NCI-H2196 treated with DMSO at 0.1 percent for 48 hours (cell line): ENCODE measurements around the gene BEAN1.
A peak's percentile ranks its signal among the peaks of the same experiment; 100 is the strongest.
"Not testable (repeated sequence)": the region's sequence is repeated elsewhere in the genome, so short reads cannot be mapped to it uniquely, and the experiment has no call there.

Source experiments
- DNase-seq: peaks from one replicate; lab custom pipeline; 2025; ENCODE audit not compliant: unreplicated experiment; lab: John Stamatoyannopoulos, UW

The BEAN1 gene

DNA sequence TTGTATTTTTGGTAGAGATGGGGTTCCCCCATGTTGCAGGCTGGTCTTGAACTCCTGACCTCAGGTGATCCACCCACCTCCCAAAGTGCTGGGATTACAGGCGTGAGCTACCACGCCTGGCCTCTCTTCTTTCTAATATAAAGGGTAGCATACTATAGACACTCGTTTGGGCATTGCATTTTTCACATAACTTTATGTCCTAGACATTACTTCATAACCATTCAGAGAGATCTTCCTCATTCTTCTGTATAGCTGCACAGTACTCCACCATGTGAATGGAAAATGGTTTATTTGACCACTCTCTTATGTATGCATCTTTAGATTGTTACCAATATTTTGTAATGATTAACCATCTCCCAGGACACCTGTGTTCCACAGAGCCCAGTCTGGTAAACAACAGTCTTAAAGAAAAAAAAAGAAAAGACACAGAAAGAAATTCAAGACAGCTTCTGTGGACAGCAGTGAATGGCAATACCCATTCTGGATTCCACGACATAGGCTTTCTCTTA lies 80.7 kb downstream of the BEAN1 start:
- no peak for DNase-seq

DNA sequence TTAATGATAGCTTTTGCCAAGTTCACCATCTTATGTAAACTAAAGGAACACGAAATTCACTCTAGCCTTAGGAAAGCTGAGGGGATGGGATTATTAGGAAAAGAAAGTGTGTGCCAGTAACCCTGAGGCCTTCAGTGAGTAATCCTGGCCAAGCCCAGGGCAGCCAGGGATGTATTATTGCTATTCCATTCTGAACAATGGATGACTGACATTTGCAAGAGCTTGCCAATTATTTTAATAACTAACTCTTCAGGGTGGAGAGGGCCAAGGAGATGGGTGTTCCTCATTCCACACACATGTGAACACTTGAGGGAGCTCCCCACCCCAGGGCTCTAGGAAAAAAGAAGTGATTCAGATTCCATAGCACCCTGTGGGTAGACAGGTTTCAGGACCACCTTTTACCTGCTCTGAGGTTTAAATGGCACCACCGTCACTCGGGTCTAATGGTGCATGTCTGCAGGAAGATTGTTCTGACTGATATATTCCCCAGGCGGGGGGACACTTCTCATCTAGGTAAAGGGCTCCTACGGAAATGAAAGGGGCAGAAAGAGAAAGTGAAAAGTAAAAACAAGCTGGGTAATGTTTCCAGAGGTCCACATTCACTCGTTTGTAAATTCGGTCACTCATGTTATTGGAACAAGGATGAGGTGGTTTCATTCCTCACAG lies 81.3 kb downstream of the BEAN1 start:
- DNase-seq: no peak

DNA sequence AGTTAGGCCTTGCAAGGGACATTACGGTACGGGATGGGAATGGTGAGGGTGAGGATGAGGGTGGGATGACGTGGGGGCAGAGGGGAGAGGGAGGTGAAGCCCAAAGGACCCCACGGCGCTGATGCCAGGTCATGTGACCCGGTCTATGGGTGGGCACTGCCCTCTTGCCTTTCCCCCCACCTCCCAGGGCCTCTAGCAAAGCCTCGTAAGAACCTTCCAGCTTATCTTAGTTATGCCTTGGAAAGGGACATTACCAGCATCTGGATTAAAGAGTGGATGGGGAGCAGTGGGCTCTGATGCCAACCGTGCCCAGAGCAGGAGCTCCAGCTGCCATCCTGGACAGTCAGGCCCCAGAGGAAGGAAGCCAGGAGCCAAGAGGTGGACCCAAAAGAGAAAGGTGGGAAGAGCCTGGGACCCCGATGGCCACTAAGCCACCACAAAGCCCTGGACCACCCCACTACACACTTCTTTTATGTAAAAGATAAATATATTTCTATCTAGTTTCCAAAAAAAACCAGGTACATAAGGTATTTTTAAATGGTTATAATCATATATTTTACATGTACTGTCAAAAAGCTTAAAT lies 81.9 kb downstream of the BEAN1 start:
- DNase-seq: no peak

DNA sequence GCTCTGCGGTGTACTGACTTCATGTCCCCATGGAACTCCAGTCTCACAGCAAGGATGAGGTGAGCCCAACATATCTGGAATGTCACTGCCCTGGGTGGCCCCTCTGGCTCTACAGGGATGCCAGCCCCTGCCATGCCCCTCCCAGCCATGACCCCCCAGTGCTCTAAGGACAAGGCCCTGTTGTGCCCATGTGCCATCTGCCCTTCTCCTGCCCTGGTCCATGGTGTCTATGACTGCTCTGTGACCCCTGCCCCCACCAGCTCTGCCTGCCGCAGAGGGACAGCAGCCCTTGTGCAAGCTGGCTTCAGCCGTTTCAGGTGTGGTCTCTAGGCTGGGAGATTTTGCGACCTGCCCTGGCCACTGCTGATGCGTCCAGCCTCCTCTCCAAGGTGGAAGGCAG lies 82.5 kb downstream of the BEAN1 start:
- DNase-seq: no peak

DNA sequence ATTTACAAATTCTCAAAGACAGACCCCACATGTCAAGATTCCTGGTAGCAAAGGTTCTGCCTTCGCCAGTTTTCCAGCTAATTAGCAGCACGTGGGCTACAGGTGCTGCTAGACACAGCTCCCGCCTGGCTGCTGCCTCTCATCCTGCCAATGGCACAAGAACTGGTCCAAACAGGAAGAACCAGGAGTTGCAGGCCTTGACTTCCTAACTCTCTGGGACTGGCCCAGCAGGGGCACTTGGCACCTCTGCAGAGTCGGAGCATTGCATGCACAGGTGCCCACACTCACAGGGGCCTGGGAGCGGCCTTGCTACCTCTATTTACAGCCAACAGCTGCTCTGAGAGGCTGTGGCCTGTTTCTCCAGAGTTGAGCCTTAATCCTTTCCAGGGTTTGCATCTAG lies 83.2 kb downstream of the BEAN1 start:
- DNase-seq: no peak

DNA sequence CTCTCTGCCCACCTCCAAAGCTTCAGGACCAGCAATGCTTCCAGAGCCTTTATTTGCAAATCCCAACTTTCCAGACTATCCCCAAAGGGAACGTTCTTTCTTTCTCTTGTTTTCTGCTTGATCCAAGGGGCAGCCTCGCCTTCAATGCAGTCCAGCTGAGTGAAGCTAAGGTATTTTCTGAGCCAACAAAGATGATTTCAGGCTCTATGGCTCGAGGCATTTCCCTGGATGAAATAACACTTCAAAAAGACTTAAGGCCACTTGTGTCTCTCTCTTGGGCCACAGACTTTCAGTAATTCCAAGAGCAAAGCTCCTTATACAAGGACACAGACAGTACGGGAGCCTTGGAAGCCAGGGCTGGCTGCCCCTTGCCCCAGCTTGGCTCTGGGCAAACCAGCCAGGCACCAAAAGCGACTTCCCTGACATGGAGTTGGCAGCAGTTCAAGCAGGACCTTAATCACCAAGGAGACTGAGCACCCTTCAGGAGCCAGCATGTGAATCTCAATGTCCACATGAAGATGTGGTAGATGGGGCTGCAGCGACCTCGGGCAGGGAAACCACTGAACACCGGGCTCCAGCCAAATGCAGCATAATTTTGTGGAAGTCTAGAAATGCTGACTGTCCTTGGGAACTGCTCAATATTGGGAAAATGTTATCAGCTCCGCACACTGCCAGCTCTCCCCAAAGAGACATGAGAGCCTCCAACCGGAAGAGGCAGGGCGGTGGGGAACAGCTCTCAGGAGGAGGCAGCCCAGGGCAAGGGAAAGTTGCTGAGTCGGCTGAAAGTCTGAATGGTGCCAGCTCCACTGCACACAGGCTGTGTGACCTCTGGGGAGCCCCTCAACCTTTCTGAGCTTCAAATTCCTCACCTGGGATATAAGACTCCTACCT lies 83.9 kb downstream of the BEAN1 start:
- no peak for DNase-seq

DNA sequence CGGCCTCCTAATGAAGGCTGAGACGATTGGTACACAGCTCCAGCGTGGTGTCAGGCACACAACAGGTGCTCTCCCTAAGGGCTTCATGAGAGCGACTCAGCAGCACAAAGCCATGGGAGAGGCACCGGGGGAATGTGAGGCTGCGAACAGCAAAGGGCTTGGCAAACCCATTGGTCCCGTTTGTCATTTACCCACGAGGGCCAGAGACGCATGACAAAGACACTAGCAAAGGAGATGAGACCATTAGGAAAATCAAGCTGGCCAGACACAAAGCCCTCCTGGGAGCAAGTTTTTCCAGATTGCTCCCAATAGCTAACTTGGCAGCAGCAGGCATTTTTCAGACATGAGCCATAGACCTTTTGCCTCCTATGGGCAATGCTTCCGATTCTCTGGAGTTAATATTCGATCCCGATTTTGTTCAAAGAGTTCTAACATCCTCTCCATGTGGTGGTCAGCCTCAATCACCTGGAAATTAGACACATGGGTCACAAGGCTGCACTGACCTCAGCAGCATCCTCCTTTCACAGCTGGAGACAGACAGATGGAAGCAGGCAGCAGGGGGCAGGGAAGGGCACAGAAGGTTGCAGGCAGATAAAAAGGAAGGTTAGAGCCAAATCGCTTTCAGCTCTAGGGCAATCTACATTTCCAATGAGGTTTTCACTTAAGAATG lies 84.6 kb downstream of the BEAN1 start:
- DNase-seq: no peak

DNA sequence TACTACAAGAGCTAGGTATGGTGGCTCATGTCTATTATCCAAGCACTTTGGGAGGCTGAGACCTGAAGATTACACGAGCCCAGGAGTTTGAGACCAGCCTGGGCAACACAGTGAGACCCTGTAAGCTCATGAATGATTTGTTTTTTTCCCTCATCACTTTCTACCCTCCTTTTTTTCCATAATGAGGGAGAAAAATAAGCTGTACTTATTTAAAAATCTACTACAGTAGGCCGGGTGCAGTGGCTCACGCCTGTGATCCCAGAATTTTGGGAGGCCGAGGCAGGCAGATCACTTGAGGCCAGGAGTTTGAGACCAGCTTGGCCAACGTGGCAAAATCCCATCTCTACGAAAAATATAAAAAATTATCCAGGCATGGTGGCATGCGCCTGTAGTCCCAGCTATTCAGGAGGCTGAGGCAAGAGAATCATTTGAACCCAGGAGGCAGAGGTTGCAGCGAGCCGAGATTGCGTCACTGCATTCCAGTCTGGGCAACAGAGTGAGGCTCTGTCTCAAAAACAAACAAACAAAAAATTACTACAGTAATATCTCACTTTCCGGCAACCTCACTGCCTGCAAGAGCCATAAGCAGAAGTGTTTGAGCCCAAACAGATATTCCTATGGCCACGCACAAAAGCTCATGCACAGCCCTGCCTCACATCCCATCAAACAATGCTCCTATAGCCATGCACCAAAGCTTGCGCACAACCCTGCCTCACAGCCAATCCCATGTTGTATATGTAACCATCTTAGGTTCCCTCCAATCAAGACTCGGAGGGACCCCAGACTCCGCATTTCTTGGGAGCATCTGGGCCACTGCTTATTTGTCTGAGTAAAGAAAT lies 85.4 kb downstream of the BEAN1 start:
- no peak for DNase-seq

DNA sequence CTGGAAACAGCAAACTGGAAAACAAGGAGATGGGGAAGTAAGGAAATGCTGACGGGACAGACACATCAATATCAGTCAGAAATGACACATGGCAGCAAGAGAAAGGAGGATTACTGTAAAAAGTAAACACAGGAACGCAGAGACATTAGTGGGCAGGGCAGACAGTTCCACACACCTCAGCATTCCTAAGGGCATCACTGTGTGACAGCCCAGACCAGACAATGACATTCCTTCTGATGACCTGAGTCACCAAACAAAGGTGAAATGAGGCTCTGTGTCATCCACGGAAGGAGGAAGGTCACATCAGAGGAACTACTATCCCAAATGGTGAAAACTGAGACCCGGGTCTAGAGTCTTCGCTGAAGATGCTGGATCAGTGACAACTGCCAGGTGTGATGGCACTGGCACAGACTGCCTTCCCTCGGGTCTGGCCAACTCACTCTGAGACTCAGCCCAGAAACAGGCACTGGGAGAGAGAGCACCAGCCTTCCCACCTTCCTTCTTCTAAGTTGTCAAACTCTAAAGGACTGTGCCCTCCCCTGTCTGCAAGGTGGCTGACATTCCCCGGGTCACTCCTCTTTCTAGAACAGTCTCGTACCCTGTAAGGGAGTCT lies 86.1 kb downstream of the BEAN1 start:
- no peak for DNase-seq

DNA sequence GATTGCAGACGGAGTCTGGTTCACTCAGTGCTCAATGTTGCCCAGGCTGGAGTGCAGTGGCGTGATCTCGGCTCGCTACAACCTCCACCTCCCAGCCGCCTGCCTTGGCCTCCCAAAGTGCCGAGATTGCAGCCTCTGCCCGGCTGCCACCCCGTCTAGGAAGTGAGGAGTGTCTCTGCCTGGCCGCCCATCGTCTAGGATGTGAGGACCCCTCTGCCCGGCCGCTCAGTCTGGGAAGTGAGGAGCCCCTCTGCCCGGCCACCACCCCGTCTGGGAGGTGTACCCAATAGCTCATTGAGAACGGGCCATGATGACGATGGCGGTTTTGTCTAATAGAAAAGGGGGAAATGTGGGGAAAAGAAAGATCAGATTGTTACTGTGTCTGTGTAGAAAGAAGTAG lies 87.3 kb downstream of the BEAN1 start:
- not testable (repeated sequence) for DNase-seq

DNA sequence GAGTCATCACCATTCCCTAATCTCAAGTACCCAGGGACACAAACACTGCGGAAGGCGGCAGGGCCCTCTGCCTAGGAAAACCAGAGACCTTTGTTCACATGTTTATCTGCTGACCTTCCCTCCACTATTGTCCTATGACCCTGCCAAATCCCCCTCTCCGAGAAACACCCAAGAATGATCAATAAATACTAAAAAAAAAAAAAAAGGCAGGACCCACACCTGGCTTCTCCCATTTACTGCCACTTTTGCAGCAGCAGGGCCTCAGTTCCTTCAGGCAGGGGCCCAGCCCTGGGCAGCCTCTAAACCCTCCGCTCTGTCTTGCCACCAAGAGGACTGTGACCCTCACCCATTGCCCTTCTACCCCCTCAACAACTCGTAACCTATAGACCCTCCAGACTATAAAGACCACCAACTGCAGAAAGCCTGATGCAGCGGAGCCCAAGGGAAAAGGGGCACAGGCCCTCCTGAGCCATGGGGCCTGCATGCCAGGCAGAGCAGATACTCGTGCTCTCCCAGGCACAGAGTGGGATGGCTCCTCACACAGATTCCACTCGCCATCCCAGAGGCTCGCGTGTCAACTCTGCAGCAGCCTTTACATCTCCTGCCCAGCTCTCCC lies 88.0 kb downstream of the BEAN1 start:
- DNase-seq: not testable (repeated sequence)

DNA sequence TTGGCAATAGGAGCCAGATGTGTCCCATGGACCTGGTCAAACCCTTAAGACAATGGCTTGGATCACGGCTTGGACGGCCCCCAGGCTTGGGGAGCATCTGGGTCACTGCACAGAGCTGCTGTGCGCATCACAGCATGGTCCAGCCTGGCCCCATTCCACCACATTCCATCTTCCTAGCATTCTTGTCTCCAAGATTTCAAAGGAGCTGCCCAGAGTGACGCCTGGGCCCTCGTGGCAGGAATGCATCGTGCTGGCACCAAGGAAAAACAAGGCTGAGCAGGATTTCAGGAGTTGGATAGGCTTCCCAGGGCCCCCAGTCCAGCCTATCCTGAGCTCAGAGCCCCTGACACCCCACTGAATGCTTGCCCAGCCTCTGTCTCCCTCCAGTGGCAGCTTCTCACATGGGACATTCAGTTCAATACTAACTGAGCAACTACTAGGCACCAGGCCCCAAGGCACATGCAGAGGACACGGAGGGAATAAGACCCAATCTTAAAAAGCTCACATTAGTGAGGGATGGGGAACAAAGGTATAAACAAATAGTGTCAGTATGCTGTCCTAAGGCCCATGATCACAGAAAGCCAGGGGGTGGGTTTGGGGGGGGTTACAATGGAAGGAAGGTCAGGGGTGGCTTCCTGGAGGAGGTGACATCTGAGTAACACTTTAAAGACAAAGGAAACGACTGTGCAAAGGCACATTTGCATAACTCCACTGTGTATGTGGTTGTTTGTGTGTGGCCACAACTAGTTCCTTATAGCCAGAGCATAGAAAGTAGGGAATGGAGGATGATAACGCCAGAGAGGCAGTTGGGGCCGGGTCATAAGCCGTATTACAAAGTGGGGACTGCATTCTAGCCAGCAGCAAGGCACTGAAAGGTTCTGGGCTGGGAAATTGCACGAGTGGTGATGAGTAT lies 88.8 kb downstream of the BEAN1 start:
- DNase-seq: no peak

DNA sequence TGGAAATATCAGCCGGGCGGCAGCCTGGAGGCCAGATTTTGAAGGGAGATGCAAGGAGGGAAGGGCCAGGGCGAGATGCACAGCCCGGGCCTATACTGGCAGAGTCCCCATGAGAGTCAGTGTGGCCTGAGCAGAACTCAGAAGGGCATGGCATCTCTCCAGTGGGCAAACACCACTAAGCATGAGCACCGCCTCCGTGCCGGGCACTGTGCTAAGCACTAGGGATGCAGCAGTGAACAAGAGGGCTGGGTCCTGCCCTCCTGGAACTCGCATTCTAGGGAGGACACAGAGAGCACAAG lies 89.4 kb downstream of the BEAN1 start:
- DNase-seq: no peak

DNA sequence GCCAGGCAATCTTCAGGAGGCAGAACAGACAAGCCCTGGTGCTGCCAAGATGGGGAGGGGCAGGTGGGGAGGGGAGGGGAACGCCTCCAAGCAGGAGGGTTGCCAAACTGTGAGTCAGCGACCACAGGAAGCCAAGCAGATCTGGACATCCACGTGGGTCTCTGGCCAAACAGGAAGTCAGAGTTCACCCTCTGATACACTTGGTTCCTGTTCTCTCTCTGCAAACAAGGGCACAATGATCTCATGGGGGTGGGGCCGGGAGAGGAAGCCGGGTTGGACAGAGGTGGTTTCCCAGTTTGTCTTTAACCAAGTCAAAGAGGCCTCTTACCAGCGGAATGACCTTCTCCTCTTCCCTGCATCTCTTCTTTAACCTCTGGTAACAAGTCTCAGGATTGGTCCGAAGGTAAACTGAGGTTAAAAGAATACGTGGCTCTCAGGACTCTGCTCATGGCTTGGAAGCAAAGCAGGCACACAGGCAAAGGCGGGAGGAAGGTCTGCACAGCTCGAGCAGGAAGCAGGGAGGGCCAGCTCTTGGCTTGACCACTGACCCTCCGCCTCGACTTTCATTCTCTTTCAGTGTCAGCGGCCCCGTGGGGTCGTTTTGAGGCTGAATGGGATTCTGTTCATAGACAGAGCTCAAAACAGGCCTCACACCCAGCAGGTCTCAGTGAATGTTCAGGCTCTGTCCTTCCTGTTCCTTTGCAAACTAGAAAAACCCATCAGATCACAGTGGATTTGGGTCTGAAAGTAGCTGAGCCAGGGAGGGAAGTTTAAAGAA lies 89.9 kb downstream of the BEAN1 start:
- DNase-seq: peak; percentile 91

DNA sequence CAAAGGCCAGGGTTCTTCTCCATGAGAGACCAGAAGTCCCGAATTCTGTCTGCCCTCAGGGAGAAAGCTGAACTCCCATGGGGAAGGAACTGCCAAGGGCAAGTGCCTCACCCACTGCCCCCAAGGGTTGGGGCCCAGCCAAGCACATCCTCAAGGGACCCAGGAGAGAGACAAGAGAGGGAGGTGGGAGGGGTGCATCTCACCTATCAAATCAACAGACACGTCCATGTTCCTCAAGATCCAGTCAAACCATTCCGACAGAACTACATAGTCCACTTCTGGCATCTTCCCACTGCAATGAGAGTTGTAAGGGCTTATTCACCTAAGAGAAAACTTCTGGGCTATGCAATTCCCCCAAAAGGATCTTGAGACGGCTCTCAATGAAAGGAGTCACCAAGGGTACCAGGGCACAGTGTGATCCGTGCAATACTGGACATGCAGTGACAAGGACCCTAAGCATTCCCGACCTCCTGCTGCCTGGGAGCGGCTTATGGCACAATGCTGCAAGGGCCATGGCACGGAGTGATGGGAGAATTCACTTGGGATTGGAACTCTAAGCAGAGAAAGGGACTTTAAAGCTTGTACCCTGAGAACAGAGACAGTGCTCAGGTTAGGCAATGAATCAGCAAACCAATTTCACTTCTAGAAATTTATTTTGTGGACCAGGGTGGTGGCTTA lies 90.6 kb downstream of the BEAN1 start:
- no peak for DNase-seq

DNA sequence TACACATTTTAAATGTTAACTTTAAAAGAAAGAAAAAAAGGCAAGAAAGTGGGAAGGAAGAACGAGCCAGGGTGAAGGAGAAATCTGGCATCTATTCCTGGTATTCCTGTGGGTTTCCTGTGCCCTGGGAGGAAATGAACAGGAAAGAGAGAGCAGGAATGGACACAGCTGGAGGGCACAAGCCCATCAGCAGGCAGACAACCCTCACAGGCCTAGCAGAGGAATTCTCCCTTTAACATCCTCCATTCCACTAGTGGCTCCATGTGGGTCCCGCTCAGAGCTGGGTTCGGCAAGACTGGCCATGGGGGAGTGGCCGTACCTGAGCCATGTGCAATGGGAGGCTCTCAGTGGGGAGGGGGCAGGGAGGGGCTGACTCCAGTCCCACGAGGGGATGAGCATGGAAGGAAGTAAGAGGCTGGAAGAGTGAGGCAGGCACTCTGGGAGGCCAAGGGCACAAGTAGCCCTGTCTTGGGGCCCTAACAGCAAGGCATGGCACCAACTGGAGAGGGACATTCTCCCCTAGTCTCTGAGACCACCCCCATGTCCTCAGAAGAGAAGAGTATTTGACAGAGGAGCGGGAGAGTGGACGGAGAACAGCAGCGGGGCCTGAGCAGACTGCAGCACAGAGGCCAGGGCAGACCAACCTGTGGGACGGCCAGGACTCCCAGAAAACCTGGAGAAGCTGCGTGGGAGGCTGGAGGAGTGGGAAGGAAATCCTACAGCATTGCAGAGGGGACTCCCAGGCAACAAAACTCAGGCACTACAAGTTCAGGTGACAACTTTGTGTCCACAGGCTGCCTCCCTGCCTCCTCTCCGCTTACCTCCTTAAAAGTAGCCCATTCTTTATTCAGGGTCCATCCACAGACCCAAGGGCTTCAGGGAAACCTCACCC lies 92.6 kb downstream of the BEAN1 start:
- DNase-seq: no peak
